ENCODE data around the gene SLC34A3.

DNA sequence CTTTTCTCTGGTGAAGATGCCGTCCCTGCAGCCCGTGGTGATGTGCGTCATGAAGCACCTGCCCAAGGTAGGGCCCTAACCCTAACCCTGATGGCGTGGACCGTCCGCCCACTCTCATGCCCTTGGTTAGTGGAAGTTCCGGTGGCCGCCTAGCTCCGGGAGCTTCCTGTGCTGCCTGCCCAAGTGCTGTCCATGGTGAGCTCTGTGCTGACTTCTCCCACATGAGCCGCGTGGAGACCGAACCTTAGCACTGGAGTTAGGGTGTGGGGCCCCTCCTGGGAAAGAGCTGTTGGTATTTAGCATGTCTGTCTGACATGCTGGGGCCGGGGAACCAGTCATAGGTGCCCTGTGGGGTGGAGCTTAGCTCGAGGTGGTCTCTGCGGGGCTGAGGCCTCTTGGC, 25.7 kb downstream of the SLC34A3 start:
- TF ChIP-seq, protein P1, sequence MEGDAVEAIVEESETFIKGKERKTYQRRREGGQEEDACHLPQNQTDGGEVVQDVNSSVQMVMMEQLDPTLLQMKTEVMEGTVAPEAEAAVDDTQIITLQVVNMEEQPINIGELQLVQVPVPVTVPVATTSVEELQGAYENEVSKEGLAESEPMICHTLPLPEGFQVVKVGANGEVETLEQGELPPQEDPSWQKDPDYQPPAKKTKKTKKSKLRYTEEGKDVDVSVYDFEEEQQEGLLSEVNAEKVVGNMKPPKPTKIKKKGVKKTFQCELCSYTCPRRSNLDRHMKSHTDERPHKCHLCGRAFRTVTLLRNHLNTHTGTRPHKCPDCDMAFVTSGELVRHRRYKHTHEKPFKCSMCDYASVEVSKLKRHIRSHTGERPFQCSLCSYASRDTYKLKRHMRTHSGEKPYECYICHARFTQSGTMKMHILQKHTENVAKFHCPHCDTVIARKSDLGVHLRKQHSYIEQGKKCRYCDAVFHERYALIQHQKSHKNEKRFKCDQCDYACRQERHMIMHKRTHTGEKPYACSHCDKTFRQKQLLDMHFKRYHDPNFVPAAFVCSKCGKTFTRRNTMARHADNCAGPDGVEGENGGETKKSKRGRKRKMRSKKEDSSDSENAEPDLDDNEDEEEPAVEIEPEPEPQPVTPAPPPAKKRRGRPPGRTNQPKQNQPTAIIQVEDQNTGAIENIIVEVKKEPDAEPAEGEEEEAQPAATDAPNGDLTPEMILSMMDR (IDR thresholded peaks at IDR 0.05) = no peak
- TF ChIP-seq POLR2A (IDR thresholded peaks at IDR 0.05) (no peak), EP300 (IDR thresholded peaks at IDR 0.05) (no peak), POLR2AphosphoS5 (IDR thresholded peaks at IDR 0.05) (no peak)
